ENCODE measurements around the gene WFDC1.

- TF ChIP-seq, protein P1, sequence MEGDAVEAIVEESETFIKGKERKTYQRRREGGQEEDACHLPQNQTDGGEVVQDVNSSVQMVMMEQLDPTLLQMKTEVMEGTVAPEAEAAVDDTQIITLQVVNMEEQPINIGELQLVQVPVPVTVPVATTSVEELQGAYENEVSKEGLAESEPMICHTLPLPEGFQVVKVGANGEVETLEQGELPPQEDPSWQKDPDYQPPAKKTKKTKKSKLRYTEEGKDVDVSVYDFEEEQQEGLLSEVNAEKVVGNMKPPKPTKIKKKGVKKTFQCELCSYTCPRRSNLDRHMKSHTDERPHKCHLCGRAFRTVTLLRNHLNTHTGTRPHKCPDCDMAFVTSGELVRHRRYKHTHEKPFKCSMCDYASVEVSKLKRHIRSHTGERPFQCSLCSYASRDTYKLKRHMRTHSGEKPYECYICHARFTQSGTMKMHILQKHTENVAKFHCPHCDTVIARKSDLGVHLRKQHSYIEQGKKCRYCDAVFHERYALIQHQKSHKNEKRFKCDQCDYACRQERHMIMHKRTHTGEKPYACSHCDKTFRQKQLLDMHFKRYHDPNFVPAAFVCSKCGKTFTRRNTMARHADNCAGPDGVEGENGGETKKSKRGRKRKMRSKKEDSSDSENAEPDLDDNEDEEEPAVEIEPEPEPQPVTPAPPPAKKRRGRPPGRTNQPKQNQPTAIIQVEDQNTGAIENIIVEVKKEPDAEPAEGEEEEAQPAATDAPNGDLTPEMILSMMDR (IDR thresholded peaks at IDR 0.05): no peak
- TF ChIP-seq POLR2A (IDR thresholded peaks at IDR 0.05): no peak
Measured at GRCh38 chr16:84351630-84352029, 57.0 kb downstream of the WFDC1 start.
